Gastrocnemius medialis (tissue), 4 donors: Measurements from ENCODE around the gene RPUSD1. TPM values are rescaled to one million over a fixed set of nuclear protein-coding genes. Genes with fewer than 3 reads are reported as not detected.

Source experiments
- ATAC-seq, 2 donors: fragments of 150-250 bp; one replicate each; pipeline ENCODE4 v1.9.1; 2016
- DNase-seq, 2 donors: peaks; one replicate each; pipeline ENCODE4 v3.0.0-alpha.2; 2019
- H3K27ac ChIP-seq, 4 donors: fragments of 200-600 bp; sonication (generic); 1 replicate in 1 of 4; 2 replicates in 3 of 4; pipeline ENCODE4 v1.5.1; 2016 to 2018; ENCODE audit warnings: mild to moderate bottlenecking in 2 of 4, moderate library complexity in 1 of 4
- H3K27me3 ChIP-seq, 3 donors: fragments of 200-600 bp; sonication (generic) in 2 of 3; 1 replicate in 1 of 3; 2 replicates in 2 of 3; pipeline versions ENCODE4 v1.5.1 to v1.6.0; 2016 to 2019; ENCODE audit warnings: mild to moderate bottlenecking in 1 of 3, moderate library complexity in 1 of 3
- H3K36me3 ChIP-seq, 2 donors: fragments of 200-600 bp; sonication (generic) in 1 of 2; one replicate each; pipeline ENCODE4 v1.5.1; 2017 to 2018
- H3K4me1 ChIP-seq, 2 donors: fragments of 200-600 bp; sonication (generic) in 1 of 2; one replicate each; pipeline ENCODE4 v1.5.1; 2016 to 2017; ENCODE audit warnings: mild to moderate bottlenecking in 2 of 2
- H3K4me3 ChIP-seq, 4 donors: fragments of 200-600 bp; sonication (generic) in 3 of 4; 1 replicate in 1 of 4; 2 replicates in 3 of 4; pipeline ENCODE4 v1.5.1; 2016 to 2019; ENCODE audit warnings: mild to moderate bottlenecking in 2 of 4
- H3K9me3 ChIP-seq, 3 donors: fragments of 200-600 bp; sonication (generic) in 2 of 3; 1 replicate in 1 of 3; 2 replicates in 2 of 3; pipeline ENCODE4 v1.5.1; 2016 to 2019
- CTCF ChIP-seq, 5 experiments: fragments of 450-650 bp in 3 of 5; fragments of 200-600 bp in 2 of 5; sonication (generic) in 2 of 5; IDR thresholded peaks in 4 of 5; conservative IDR thresholded peaks in 1 of 5; 1 replicate in 4 of 5; 2 replicates in 1 of 5; pipeline ENCODE4 v1.5.1; 2016 to 2019; ENCODE audit warnings: antibody characterized with exemption in 5 of 5, mild to moderate bottlenecking in 3 of 5, moderate library complexity in 3 of 5
- POLR2A ChIP-seq, 2 donors: fragments of 450-650 bp; IDR thresholded peaks; one replicate each; pipeline ENCODE4 v1.6.1; 2017; ENCODE audit warnings: antibody characterized with exemption in 2 of 2, mild to moderate bottlenecking in 2 of 2, moderate library complexity in 2 of 2
- in situ Hi-C, 4 donors: fragments of 200-750 bp; cut with MboI; loops; one replicate each; pipeline versions ENCODE4 v1.15.0 to v1.8.0; 2017; ENCODE audit warnings: low sequenced_read_pairs in 4 of 4
- intact Hi-C: fragments of 100-400 bp; cut with DNase I; formaldehyde crosslinking; loops from one replicate; pipeline ENCODE4 v1.15.1; 2023; ENCODE audit warnings: low total_unique reads
- total RNA-seq, 4 donors: library from RNA; depleted of rRNA; stranded (reverse); fragments of >200 nt; gene quantifications; one replicate each; pipeline versions ENCODE4 v1.1.0 to v1.2.3, GENCODE V29; 2016

RPUSD1 gene
- total RNA-seq, 4 donors from 2014 or later: 7.8 to 23.8 (median 15.2) TPM

DNA sequence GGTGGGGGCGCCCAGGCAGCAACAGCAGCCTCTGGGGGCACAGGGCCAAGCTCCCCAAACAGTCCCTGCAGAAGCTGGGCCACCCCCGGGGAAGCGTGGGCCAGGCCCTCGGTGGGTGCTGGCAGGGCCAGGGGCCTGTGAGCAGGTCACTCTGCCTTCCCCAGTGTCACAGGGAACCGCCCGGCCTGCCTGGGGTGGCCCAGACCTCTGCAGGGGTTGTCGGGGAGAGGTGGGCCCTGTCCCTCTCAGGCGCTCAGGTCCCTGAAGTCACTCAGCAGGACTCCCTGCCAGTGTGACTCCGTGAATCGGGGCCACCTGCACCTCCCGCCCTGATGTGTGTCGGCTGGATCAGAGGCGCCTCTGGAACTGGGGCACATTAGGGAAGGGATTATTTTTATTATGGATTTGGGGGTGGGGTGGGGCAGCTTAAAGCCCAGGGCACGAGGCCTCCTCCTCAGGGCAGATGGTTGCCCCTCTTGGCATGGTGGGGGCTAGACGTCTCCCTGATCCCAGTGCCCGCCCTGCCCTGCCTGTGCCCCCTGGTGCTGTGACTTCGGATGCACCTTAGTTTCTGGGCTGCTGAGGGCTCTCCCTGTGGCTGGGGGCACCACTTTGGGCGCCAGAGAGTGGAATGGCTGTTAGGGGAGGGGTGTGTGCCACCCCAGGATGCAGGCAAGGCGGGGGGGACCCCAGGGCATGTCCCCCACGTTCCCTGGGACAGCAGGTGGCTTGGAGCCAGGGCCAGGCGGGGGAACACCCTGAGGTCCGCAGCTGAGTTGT is 13.6 kb upstream of the RPUSD1 start:
- in situ Hi-C loops: loop anchor here in 1 of 4 donors (25.0 kb wide), 1 partner anchor 261 kb away; the partner anchor contains the start of gene SSTR5

DNA sequence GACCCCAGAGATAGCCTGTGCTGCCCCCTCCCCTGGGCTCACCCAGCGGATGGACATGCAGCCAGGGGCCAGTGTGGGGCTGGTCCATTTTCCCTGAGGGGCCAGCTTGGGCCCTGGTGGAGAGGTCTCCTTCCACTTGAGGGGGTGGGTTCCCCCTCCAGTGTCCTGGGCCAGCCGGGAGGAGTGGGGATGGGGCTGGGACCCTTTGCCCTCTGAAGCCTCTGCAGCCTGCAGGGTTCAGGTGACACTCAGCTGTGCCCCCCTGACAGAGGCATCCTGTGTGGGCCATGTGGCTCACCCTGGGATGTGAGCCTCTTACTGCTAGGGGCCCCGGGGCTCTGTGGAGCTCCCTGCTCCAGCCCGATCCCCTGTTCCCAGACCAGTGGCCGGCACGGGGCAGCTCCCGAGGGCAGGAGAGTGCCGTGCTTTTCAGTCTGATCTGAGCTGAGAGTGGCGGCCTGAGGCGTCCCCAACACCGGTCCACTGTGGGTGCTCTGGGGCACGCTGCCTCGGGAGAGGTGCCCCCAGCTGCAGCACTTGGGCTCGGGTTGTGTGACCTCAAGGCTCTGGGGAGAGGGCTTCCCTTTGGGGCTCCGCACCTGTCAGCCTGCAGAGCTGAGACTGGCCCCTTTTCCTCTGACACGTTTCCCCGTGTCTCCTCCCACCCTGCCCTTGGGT is 12.8 kb upstream of the RPUSD1 start:
- no peaks in the 10 kb centered on the region for H3K36me3 ChIP-seq
- no peaks in the 10 kb centered on the region for H3K9me3 ChIP-seq
- ATAC-seq (no peak), DNase-seq (no peak)
- intact Hi-C loops: no loop called here
- peaks cover 46 to 80% (median 59%) of the 10 kb centered on the region in 3 donors for H3K27me3 ChIP-seq
- in situ Hi-C loops: loop anchor here in 1 of 4 donors (25.0 kb wide), 1 partner anchor 261 kb away; the partner anchor contains the start of gene SSTR5
- H3K4me3 ChIP-seq: no peak overlapping the region
- no peak overlapping the region for H3K27ac ChIP-seq
- TF ChIP-seq CTCF (IDR thresholded peaks at IDR 0.05 in 4 of 5, conservative IDR thresholded peaks at IDR 0.05 in 1 of 5) (no peak), POLR2A (IDR thresholded peaks at IDR 0.05) (no peak)
- no peaks in the 10 kb centered on the region for H3K4me1 ChIP-seq

More for the DNA sequence above, 13.6 kb upstream of the RPUSD1 start:
- Histone ChIP-seq H3K9me3 (no peaks in the 10 kb centered on the region), H3K27ac (no peak overlapping the region), H3K36me3 (no peaks in the 10 kb centered on the region), H3K27me3 (peaks cover 50 to 83% (median 60%) of the 10 kb centered on the region in 3 donors), H3K4me3 (no peak overlapping the region), H3K4me1 (no peaks in the 10 kb centered on the region)
- intact Hi-C loops: no loop called here
- no peak for TF ChIP-seq POLR2A (IDR thresholded peaks at IDR 0.05)
- no peak for TF ChIP-seq CTCF (IDR thresholded peaks at IDR 0.05 in 4 of 5, conservative IDR thresholded peaks at IDR 0.05 in 1 of 5)
- DNase-seq: no peak
- ATAC-seq: no peak

GRCh38 chr16:799948-800833 is 12.0 kb upstream of the RPUSD1 start, which contains the start of gene GNG13:
Gene GNG13 (minus strand): TSS chr16:800734. CDS start chr16:799077, 1,657 bp downstream.
- ATAC-seq: no peak
- DNase-seq: no peak
- Histone ChIP-seq H3K9me3 (no peaks in the 10 kb centered on the region), H3K36me3 (no peaks in the 10 kb centered on the region), H3K4me1 (no peaks in the 10 kb centered on the region), H3K27ac (no peak within 1 kb of the TSS), H3K27me3 (peaks cover 46 to 75% (median 59%) of the 10 kb centered on the region in 3 donors), H3K4me3 (no peak within 1 kb of the TSS)
- TF ChIP-seq POLR2A (IDR thresholded peaks at IDR 0.05) (no peak), CTCF (IDR thresholded peaks at IDR 0.05 in 4 of 5, conservative IDR thresholded peaks at IDR 0.05 in 1 of 5) (no peak)
- in situ Hi-C loops: loop anchor here in 1 of 4 donors (25.0 kb wide), 1 partner anchor 262 kb away; the partner anchor contains the start of gene SSTR5
- intact Hi-C loops: no loop called here

- Histone ChIP-seq H3K36me3 (no peaks in the 10 kb centered on the region), H3K27ac (no peak overlapping the region), H3K27me3 (peaks cover 43 to 70% (median 54%) of the 10 kb centered on the region in 3 donors), H3K4me1 (no peaks in the 10 kb centered on the region), H3K4me3 (no peak overlapping the region), H3K9me3 (no peaks in the 10 kb centered on the region)
- intact Hi-C loops (no loop called here), in situ Hi-C loops (no loop called here)
- no peak for DNase-seq
- no peak for ATAC-seq
- TF ChIP-seq POLR2A (IDR thresholded peaks at IDR 0.05) (no peak), CTCF (IDR thresholded peaks at IDR 0.05 in 4 of 5, conservative IDR thresholded peaks at IDR 0.05 in 1 of 5) (no peak)
Measured at GRCh38 chr16:799111-799947, 11.1 kb upstream of the RPUSD1 start.
